SIG-M5 treated with dmso at 0.1 percent for 504 hours (cell line): ENCODE data around the gene KCNN3.

Experiments
- DNase-seq: peaks from one replicate; lab custom pipeline; 2025; ENCODE audit not compliant: unreplicated experiment; lab: John Stamatoyannopoulos, UW

KCNN3 gene

DNA sequence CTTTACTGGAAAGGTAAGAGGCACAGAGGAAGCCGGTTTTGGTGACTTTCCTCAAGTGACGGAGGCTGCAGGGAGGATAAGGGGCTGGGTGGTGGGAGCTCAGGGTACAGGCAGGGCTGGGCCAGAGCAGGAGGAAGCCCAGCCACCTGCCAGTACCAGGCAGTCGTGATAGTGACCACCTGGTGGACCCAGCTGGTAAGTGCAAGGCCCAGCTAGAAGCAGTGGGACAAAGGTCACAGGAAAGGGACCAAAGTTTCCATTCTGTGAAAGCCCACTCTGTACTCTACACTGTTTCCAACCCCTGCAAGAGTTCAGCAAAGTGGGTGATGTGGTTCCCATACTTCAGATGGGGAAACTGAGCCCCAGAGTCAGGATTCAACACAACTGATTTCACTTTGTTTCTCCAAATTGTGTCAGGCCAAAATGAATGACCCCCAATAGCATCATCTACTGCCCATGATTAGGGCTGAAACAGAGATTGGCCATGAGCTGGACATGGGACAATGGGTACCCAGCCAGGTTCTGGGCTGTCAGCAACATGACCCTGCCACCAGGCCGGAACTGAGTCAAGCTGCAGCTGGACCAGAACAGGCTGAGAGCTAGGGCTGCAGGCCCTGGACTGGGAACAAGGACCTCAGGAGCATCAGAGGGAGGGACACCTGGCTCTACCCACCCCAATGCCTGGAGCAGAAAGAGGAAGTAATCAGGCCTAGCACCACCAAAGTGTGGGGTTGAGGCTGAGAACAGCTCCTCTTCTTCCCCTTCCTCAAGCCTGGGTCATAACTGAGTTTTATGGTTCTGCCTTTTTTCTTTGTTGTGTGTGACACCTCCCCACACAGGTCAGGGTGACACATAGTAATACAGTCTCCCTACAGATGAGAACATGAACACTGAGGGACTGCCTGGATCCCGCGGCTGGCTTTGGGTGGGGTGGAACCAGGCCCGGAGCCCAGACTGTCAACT, 50.2 kb downstream of the KCNN3 start:
- DNase-seq, result peak; percentile 81

DNA sequence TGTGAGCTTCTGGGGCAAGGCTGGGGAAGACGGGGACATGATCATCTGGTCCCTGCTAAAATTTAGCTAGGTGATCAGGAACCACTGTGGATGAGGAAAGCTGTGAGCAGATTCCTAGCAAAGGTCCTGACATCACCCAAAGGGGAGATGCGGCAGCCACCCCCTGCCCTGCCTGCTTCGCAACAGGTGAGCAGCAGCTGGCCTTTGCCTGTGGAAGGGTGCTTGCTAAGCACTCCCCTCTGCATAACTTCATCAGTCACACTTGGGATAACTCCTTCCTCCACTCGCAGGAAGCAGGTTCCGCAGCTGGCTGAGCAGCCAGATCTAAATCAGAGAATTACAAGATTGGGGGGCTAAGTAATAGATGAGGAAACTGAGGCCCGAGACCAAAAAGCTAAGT, 51.2 kb downstream of the KCNN3 start:
- DNase-seq, result no peak

DNA sequence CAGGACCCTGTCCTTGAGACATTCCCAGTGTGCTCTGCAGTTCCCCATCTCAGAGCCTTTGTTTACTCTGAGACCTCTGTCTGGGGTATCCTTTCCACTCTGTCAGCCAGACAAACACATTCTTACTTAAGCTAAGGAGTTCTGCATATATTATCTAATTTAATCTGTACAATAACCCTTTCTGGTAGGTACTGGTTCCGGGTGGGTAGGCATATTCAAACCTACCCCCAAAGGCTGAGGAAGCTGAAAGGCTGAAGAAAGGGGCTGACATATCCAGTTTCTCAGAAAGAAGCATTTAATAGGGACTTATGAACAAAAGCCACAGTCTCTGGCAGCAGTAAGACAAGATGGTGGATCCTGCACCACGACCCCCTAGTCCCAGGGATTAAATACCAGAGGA, 53.1 kb downstream of the KCNN3 start:
- no peak for DNase-seq

- no peak for DNase-seq
Observed at GRCh38 chr1:154816369-154816768, 53.7 kb downstream of the KCNN3 start.

- no peak for DNase-seq
Observed at GRCh38 chr1:154813846-154814505, 56.1 kb downstream of the KCNN3 start.

- no peak for DNase-seq
Observed at GRCh38 chr1:154813300-154813816, 56.7 kb downstream of the KCNN3 start.

DNA sequence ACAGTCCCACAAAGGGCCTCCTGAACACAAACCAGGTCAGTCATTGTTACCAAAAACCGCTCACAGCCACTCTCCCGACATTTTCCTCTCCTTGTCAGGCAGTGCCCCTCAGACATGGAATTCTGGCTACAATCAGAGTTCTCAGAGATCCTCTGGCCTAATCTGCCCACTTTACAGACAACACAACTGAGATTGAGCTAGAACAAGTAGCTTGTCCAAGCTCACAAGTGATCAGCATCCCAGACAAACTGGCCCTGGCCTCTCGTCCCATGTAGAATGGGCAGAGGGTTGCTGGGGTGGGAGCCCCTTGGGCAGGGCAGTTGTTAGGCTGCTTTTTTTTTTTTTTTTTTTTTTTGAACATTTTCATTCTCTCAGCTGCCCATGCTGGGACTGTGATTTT, 57.2 kb downstream of the KCNN3 start:
- DNase-seq, result no peak

GRCh38 chr1:154810571-154810970, 59.5 kb downstream of the KCNN3 start:
- no peak for DNase-seq

DNA sequence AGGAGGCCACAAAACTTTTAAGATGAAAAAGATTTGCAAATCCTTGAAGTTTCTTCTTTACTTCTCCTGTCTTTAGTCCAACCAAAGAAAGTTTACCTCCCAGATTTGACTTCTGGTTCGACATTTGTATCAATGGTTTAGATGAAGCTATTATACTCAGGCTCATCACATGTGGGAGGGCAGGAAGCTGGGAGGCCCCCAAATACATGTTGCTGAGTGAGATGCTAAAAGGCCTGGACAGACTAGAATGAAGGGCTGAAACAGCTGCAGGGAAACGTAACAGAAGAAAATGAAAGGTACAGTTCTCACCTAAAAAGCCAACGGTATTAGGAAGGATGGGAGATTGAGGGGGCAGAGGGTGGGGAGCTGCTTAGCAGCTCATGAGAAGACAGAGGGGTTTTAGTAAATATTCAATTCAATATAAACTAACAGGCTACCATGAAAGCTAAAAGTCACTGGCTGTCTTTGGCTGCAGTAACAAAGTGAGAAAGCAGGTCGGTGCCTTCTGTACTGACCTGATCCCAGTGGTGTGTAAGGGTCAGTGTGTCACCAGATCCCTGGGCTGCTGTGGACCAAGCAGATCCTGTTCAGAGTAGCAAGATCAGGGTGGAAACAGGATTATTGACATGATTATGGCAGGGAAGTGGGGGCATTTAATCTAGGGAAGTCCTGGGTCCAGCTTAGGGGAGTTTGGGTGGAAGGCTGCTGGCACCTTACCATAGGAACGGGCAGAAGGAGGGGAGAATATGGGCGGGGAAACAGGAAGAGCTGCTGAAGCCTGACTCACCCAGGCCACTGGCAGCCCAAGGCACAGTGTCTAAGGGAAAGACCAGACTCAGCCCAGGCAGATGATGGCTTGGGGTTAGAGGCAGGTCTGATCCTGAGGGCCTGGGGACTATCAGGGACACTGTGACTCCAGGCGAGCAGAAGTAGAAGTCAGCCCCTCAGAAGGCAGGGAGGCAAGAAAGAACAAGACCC, 60.4 kb downstream of the KCNN3 start:
- DNase-seq, result no peak

GRCh38 chr1:154808909-154809262, 61.2 kb downstream of the KCNN3 start:
- no peak for DNase-seq

DNA sequence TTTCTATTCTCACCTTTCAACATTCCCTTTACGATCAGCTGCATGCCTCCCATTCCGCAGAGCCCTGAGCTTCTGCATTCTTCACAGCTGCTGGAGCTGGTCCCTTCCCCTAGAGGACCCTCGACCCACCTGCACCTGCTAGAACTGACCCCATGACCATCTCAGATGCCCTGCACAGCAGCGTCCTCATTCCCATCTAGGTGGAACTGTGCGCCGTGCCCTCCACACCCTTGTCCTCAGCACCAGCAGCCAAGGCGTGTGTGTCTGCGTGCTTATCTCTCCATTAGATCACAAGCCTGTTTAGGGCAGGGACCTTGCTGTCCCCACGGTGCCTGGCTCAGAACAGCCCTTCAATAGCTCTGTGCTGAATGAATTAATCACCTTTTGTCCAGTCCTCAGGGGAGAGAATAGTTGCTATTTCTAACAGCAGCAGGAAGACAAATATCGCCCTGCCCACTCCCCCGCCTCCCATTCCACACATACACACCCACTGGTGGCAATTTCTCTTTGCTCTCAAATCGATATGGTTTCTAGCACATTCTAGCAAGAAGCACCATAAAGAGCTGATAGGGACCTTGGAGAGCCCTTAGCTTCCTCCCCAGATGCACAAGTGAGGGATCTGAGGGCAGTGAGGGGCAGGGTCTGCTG, 61.7 kb downstream of the KCNN3 start:
- no peak for DNase-seq

DNA sequence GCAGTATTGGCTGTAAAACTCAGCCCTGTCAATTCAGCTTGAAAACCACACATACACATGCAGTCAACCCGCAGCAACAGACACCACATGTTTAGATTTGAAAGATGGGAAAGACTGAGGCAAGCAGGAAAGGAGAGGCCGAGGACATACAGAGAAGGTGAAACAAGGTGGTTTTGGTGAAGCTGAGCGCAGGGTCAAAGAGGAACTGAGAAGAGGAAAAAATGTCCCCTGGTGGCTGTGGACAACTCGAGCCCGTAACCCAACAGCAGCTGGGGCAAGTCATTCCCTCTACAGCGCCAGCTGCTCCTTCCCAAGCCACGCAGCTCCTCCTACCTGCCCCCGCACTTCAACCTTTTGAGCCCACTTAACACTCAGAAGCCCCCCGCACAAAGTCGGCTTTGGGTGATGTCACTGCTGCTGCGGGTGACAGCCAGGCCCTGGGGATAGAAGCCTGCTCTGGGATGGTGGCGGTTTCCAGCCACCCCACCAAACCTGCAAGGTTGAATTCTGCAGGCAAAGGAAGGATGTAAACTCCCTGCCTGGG, 63.0 kb downstream of the KCNN3 start:
- no peak for DNase-seq

- no peak for DNase-seq
Observed at GRCh38 chr1:154806333-154806732, 63.7 kb downstream of the KCNN3 start.

DNA sequence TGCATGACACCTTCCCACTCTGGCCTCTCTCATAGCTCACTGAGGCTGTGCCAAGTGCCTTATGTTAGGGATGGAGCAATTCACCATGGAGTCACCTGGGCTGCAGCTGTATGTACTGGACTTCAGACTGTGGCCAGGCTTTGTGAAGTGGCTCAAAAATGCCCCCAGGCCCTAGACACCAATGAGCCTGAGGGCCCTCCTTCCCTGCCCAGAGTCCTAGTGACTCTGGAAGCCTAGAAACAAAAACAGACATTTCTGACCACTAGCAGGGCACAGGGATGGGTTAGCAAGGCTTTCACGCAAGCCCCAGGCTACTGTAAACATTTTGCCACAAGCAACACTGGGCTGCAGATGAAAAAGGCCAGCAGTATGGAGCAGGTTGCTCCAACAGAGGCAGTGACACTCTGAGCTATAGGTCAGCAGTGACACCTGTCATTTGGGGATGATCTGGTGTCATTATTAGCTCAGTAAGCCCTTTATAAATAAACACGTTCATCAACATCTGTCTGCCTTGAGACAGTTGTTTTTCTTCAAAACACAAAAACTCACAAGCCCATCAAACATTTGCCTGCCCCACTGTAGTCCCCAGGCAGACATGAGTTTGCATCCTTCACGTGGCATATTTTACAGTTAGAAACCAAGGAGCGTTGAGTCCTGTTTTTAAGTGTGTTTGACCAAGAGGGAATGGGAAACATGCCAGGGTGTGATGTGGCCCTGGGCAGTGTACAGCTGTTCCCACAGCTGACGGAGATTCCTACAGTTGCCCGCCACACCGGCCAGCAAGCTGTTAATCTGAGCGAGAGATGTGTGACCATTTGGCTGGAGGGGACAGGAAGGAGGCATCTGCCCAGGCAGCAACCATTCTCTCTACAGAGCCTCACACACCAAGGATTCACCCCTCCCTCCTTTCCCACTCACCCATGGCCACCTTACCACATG, 66.8 kb downstream of the KCNN3 start:
- DNase-seq, result no peak

DNA sequence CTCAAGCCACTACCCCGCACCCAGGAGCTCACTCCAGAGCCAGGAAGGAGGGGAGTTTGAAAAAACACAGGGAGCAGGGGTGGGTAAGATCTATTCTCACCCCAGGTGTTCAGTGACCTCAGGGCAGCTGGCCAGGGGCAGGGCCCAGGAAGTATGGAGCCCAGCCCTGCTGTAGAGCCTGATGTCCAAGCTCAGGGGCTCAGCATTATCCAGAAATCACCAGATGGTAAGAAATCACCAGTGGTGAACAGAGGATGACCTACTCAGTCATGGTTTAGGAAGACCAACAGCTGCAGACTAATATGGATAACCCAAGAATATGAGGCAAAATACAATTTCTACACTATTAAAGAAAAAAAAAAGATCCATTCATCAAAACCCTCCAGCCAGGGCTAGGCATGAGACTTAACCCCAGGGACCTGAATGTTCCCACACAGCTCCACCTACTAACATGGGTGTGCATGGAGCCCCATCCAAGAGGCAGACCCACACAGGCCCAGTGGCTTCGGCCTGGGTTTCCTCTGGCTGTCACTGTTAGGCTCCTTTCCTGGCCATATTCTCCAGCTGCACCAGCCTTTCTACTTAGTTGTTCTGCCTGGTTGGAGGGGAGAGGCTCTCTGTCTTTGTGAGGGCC, 67.6 kb downstream of the KCNN3 start:
- DNase-seq, result no peak

GRCh38 chr1:154801234-154802011, 68.7 kb downstream of the KCNN3 start:
- DNase-seq, result no peak

- DNase-seq, result no peak
Observed at GRCh38 chr1:154799188-154799587, 70.9 kb downstream of the KCNN3 start.

DNA sequence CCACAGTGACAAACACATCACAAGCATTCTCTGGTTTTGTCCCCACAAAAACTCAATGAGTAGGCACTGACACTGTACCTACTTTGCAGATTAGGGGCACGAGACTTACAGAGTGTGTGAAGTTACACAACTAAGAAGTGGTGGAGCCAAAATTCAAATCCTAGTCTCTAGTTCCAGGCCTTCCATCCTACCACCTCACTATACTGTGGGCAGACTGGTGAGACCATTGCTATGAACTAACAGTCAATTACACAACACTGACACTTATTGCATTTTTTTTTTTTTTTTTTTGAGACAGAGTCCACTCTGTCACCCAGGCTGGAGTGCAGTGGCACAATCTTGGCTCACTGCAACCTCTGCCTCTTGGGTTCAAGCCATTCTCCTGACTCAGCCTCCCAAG, 71.4 kb downstream of the KCNN3 start:
- DNase-seq, result no peak
